ENCODE measurements around the gene S100A8.

DNA sequence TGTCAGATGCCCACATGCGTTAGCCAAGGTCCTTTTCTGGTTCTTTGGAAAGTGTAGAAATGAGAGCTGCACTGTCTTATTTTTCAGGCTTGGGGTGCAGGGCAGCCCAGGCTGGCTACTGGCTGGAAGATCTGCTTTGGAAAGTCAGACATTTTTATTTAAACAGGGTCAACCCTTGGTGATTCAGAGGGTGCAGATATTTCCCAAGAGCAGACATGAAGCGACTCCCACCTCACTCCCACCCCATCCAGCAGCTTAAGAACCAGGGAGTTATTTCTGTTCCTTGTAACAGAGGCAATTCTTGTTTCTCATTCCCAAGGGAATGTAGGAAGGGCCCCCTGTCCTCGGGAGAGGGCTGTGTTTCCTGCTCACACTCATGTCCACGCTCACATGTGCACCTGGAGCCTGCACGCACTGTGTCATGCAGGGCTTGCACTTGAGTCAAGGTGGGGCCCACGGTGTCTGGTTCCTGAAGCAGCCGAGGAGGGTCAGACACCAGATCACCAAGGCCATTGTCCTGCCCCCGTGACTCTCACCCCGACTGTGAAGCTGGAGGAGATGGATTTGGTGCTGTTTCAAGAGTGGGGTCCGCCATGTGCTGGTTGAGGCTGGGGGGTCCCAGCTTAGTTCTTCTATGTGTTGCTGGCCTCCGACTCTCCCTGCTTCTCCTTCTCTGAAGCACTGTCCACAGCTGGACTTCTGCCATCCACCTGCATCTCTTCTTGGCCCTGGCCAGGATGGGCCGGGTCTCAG, 26.4 kb upstream of the S100A8 start:
- TF ChIP-seq EZH2 (IDR thresholded peaks at IDR 0.05) (no peak), ZNF274 (IDR thresholded peaks at IDR 0.05; ENCODE audit: low read depth, low read length) (no peak), JUND (IDR thresholded peaks at IDR 0.05) (no peak), POLR2AphosphoS5 (IDR thresholded peaks at IDR 0.05; ENCODE audit: low read depth, low read length) (no peak), EZH2phosphoT487 (IDR thresholded peaks at IDR 0.05; ENCODE audit: borderline replicate concordance) (no peak), YY1 (IDR thresholded peaks at IDR 0.05; ENCODE audit: extremely low read depth, insufficient replicate concordance, low read depth, low read length) (no peak), RAD21 (IDR thresholded peaks at IDR 0.05; ENCODE audit: low read depth) (no peak), POLR2A (IDR thresholded peaks at IDR 0.05; ENCODE audit: borderline replicate concordance, extremely low read depth, insufficient read depth, insufficient read length) (no peak), SIN3A (IDR thresholded peaks at IDR 0.05; ENCODE audit: low read depth) (no peak), SP1 (IDR thresholded peaks at IDR 0.05; ENCODE audit: low read depth) (no peak)
- TF ChIP-seq, protein P1, sequence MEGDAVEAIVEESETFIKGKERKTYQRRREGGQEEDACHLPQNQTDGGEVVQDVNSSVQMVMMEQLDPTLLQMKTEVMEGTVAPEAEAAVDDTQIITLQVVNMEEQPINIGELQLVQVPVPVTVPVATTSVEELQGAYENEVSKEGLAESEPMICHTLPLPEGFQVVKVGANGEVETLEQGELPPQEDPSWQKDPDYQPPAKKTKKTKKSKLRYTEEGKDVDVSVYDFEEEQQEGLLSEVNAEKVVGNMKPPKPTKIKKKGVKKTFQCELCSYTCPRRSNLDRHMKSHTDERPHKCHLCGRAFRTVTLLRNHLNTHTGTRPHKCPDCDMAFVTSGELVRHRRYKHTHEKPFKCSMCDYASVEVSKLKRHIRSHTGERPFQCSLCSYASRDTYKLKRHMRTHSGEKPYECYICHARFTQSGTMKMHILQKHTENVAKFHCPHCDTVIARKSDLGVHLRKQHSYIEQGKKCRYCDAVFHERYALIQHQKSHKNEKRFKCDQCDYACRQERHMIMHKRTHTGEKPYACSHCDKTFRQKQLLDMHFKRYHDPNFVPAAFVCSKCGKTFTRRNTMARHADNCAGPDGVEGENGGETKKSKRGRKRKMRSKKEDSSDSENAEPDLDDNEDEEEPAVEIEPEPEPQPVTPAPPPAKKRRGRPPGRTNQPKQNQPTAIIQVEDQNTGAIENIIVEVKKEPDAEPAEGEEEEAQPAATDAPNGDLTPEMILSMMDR (IDR thresholded peaks at IDR 0.05 in 2 of 3, conservative IDR thresholded peaks at IDR 0.05 in 1 of 3; ENCODE audit: borderline replicate concordance in 1 of 3, insufficient read depth in 1 of 3, low read depth in 2 of 3, low read length in 2 of 3) = no peak
- TF ChIP-seq, protein P2, sequence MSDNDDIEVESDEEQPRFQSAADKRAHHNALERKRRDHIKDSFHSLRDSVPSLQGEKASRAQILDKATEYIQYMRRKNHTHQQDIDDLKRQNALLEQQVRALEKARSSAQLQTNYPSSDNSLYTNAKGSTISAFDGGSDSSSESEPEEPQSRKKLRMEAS (IDR thresholded peaks at IDR 0.05) = no peak

All from HCT116 (cell line).